Caco-2 (cell line): ENCODE measurements around the gene STAP2. TPM values are rescaled to one million over a fixed set of nuclear protein-coding genes. Genes with fewer than 3 reads are reported as not detected.

Experiments used
- BruUV-seq: library from RNA; stranded (reverse); fragments of 400-500 nt; replicated peaks from 2 replicates; lab custom pipeline; 2021; lab: Mats Ljungman, UMichigan
- CTCF ChIA-PET: fragments of 300-600 bp; sonication (Branson Sonifier 250); formaldehyde crosslinking; loops from one replicate; lab custom pipeline; 2022; ENCODE audit warnings: antibody characterized with exemption; lab: Charles Lee
- POLR2A ChIA-PET: fragments of 300-600 bp; sonication (Branson Sonifier 250); formaldehyde crosslinking; loops from one replicate; lab custom pipeline; 2022; ENCODE audit warnings: antibody characterized with exemption; lab: Charles Lee
- DNase-seq, 2 experiments: peaks; one replicate each; pipeline versions ENCODE4 v3.0.0 to v3.0.0-alpha.2; 2020 to 2022
- H3K27me3 ChIP-seq: replicated peaks from 2 replicates; pipeline ENCODE4 v1.6.0; 2011; ENCODE audit warnings: low read length; ENCODE audit not compliant: control insufficient read depth, insufficient read depth
- H3K36me3 ChIP-seq: 2 replicates; pipeline ENCODE4 v1.5.1; 2011; ENCODE audit warnings: low read length; ENCODE audit not compliant: control insufficient read depth, insufficient read depth
- H3K4me1 ChIP-seq: fragments of 250-450 bp; sonication (Bioruptor Pico); 2 replicates; pipeline ENCODE4 v1.5.1; 2020; ENCODE audit warnings: mild to moderate bottlenecking
- H3K4me3 ChIP-seq: 2 replicates; pipeline ENCODE4 v1.5.1; 2011; ENCODE audit warnings: low read depth, mild to moderate bottlenecking, control low read depth, low read length
- H3K9me3 ChIP-seq: fragments of 250-450 bp; sonication (Bioruptor Pico); 2 replicates; pipeline ENCODE4 v1.5.1; 2020; ENCODE audit warnings: mild to moderate bottlenecking, moderate library complexity
- H3K27ac Mint-ChIP-seq: one replicate; pipeline ENCODE4 v1.8.0; 2022; ENCODE audit warnings: mixed read lengths; ENCODE audit not compliant: unreplicated experiment
- H3K27me3 Mint-ChIP-seq: one replicate; pipeline ENCODE4 v1.8.0; 2022; ENCODE audit warnings: mixed read lengths; ENCODE audit not compliant: insufficient read depth, unreplicated experiment
- H3K36me3 Mint-ChIP-seq: one replicate; pipeline ENCODE4 v1.8.0; 2022; ENCODE audit warnings: mild to moderate bottlenecking, mixed read lengths; ENCODE audit not compliant: insufficient read depth, unreplicated experiment
- H3K4me1 Mint-ChIP-seq: one replicate; pipeline ENCODE4 v1.8.0; 2022; ENCODE audit warnings: low read depth, mixed read lengths; ENCODE audit not compliant: unreplicated experiment
- H3K4me3 Mint-ChIP-seq: one replicate; pipeline ENCODE4 v1.8.0; 2022; ENCODE audit warnings: mild to moderate bottlenecking, moderate library complexity, mixed read lengths; ENCODE audit not compliant: unreplicated experiment
- H3K9me3 Mint-ChIP-seq: one replicate; pipeline ENCODE4 v1.8.0; 2022; ENCODE audit warnings: mixed read lengths; ENCODE audit not compliant: unreplicated experiment
- intact Hi-C: fragments of 100-400 bp; cut with micrococcal nuclease; formaldehyde crosslinking; loops from one replicate; pipeline ENCODE4 v1.10.0; 2022; ENCODE audit not compliant: unreplicated experiment
- total RNA-seq: library from RNA; stranded (reverse); gene quantifications from 2 replicates; pipeline ENCODE4 v1.2.3, GENCODE V29; 2022
- TF ChIP-seq, protein P1 (sequence below), 2 experiments: fragments of 200-600 bp in 1 of 2; IDR thresholded peaks; 1 replicate in 1 of 2; 2 replicates in 1 of 2; pipeline versions ENCODE4 v1.5.1 to v1.8.0; 2011 to 2022; ENCODE audit warnings: antibody characterized with exemption in 1 of 2, control low read depth in 1 of 2, inconsistent platforms in 1 of 2, low read depth in 1 of 2, low read length in 1 of 2, mild to moderate bottlenecking in 1 of 2, moderate library complexity in 1 of 2; ENCODE audit not compliant: insufficient read depth in 1 of 2, severe bottlenecking in 1 of 2, unreplicated experiment in 1 of 2

Gene STAP2
- total RNA-seq, 1 experiment from 2014 or later = 71.6 TPM

DNA sequence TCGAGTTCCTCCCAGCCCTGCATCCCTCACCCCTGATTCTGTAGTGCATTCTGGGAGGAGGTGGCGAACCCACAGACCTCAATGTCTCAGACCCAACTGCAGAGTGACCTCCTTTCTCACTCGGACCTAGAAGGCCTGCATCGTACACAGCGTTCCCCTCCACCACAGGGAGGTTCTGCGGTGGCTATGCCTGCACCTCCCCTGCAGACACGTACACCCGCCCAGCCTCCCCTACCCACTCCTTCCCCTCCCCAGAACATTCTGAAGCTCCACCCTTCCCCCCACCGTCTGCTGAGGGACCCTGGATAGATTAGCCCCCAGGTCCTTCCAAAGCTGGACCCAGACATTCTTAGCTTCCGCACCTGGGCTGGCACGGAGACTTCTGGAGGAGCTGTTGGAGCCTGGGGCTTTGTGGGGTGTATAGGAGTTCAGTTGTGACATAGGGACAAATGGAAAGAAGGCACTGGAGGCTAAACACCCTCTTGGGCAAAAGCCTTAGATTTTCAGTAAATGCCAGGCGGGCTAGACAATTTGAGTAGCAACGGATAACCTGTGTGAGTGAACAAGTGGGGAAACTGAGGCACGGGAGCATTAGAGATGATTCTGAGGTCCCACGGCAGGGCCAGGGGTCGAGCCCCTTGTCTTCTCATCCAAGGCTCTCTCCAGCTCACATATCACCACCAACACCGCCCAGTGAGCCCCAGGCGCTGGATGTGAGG is 34.6 kb downstream of the STAP2 start:
- no peaks in the 10 kb centered on the region for H3K27me3 ChIP-seq
- no TSS peak for BruUV-seq

DNA sequence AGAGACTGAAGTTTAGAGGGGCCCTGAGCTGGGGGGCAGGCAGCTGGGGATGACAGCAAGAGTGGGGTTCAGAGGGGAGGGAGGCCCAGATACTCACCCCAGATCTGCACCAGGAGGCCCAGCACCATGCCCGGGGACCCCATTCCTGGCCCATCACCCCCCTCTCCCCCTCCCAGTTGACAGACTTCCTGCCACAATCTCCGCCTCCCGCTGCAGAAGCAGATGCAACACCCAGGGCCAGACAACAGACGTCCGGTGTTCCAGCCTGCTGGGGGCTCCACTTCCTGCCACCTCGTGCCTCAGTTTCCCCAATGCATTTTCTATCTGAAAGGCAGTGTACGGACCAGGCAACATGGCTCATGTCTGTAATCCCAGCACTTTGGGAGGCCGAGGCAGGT is 36.4 kb downstream of the STAP2 start, which contains the start of gene TMIGD2:
Gene TMIGD2 (minus strand): TSS at position 147 of the 398 bp plus-strand sequence. CDS start 4 bp downstream, at position 143.
- TF ChIP-seq, protein P1, sequence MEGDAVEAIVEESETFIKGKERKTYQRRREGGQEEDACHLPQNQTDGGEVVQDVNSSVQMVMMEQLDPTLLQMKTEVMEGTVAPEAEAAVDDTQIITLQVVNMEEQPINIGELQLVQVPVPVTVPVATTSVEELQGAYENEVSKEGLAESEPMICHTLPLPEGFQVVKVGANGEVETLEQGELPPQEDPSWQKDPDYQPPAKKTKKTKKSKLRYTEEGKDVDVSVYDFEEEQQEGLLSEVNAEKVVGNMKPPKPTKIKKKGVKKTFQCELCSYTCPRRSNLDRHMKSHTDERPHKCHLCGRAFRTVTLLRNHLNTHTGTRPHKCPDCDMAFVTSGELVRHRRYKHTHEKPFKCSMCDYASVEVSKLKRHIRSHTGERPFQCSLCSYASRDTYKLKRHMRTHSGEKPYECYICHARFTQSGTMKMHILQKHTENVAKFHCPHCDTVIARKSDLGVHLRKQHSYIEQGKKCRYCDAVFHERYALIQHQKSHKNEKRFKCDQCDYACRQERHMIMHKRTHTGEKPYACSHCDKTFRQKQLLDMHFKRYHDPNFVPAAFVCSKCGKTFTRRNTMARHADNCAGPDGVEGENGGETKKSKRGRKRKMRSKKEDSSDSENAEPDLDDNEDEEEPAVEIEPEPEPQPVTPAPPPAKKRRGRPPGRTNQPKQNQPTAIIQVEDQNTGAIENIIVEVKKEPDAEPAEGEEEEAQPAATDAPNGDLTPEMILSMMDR (IDR thresholded peaks at IDR 0.05; ENCODE audit: insufficient read depth in 1 of 2, low read depth in 1 of 2, low read length in 1 of 2, severe bottlenecking in 1 of 2, unreplicated experiment in 1 of 2) = no peak
- Histone ChIP-seq H3K27me3 (no peaks in the 10 kb centered on the region), H3K4me3 (no peak within 1 kb of the TSS), H3K9me3 (no peaks in the 10 kb centered on the region), H3K4me1 (no peaks in the 10 kb centered on the region), H3K36me3 (no peaks in the 10 kb centered on the region)
- DNase-seq = no peak
- Mint-ChIP-seq H3K27ac (peak within 1 kb of the TSS; percentile 8), H3K27me3 (no peaks in the 10 kb centered on the region), H3K4me1 (peaks cover 10% of the 10 kb centered on the region), H3K4me3 (no peak within 1 kb of the TSS), H3K36me3 (no peaks in the 10 kb centered on the region), H3K9me3 (no peaks in the 10 kb centered on the region)
- ChIA-PET CTCF (interaction anchor here (0.6 kb wide), 1 partner anchor 94 kb away, joined by 5 read pairs; no protein-coding TSS in a partner anchor), POLR2A (no interaction called here)
- intact Hi-C loops = no loop called here
- BruUV-seq = no TSS peak

More for the DNA sequence above, 34.6 kb downstream of the STAP2 start:
- Mint-ChIP-seq H3K27ac (no peak overlapping the region), H3K9me3 (no peaks in the 10 kb centered on the region), H3K36me3 (no peaks in the 10 kb centered on the region), H3K4me1 (peaks cover 10% of the 10 kb centered on the region), H3K4me3 (peak overlapping the region; percentile 61), H3K27me3 (no peaks in the 10 kb centered on the region)
- no peak for DNase-seq
- H3K9me3 ChIP-seq = no peaks in the 10 kb centered on the region
- CTCF ChIA-PET = interaction anchor here (0.7 kb wide), 1 partner anchor 42 kb away, joined by 3 read pairs; no protein-coding TSS in a partner anchor
- H3K4me3 ChIP-seq = peak overlapping the region; percentile 39
- TF ChIP-seq, protein P1 (IDR thresholded peaks at IDR 0.05; ENCODE audit: insufficient read depth in 1 of 2, low read depth in 1 of 2, low read length in 1 of 2, severe bottlenecking in 1 of 2, unreplicated experiment in 1 of 2) = no peak
- H3K4me1 ChIP-seq = no peaks in the 10 kb centered on the region
- intact Hi-C loops = no loop called here
- POLR2A ChIA-PET = no interaction called here
- no peaks in the 10 kb centered on the region for H3K36me3 ChIP-seq

DNA sequence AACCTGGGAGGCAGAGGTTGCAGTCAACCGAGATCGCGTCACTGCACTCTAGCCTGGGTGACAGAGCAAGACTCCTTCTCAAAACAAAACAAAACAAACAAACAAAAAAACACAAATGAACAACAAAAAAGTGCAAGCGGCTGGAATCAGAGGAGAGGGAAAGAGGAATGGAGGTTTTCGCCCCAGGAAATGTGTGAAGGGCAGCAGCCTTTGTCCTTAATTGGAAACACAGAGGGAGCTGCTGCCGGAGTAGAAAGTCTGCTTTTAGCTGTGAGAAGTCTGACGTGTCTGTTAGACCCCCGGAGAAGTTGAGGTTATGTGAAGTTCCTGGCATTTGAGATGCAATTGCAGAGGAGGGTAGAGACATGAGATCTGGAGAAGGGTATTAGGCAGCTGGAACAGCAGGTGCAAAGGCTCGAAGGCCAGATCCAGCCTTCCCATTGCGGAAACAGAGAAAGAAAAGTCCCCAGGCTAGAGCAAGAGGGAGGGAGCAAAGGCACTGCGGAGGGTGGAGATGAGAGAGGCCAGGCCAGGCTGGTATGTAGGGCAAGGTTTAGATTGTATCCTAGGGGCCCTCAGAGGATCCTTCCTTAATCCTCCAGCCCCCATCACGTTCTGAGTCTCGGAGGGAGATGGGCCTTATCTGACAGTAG is 36.9 kb downstream of the STAP2 start:
- Histone ChIP-seq H3K27me3 (no peaks in the 10 kb centered on the region), H3K36me3 (no peaks in the 10 kb centered on the region), H3K4me1 (no peaks in the 10 kb centered on the region), H3K4me3 (no peak overlapping the region), H3K9me3 (no peaks in the 10 kb centered on the region)
- Mint-ChIP-seq H3K36me3 (no peaks in the 10 kb centered on the region), H3K4me3 (no peak overlapping the region), H3K9me3 (no peaks in the 10 kb centered on the region), H3K27me3 (no peaks in the 10 kb centered on the region), H3K27ac (peak overlapping the region; percentile 8), H3K4me1 (peaks cover 10% of the 10 kb centered on the region)
- BruUV-seq = no TSS peak
- TF ChIP-seq, protein P1 (IDR thresholded peaks at IDR 0.05; ENCODE audit: insufficient read depth in 1 of 2, low read depth in 1 of 2, low read length in 1 of 2, severe bottlenecking in 1 of 2, unreplicated experiment in 1 of 2) = no peak
- POLR2A ChIA-PET = no interaction called here
- no peak for DNase-seq
- CTCF ChIA-PET = interaction anchor here (0.6 kb wide), 1 partner anchor 93 kb away, joined by 5 read pairs; no protein-coding TSS in a partner anchor
- intact Hi-C loops = no loop called here
